Measurements from ENCODE around the gene BICRA.
A peak's percentile ranks its signal among the peaks of the same experiment; 100 is the strongest.
"Not testable (repeated sequence)": the region's sequence is repeated elsewhere in the genome, so short reads cannot be mapped to it uniquely, and the experiment has no call there.

The BICRA gene

GRCh38 chr19:47714855-47715254, 105.9 kb downstream of the BICRA start:
- H3K27me3 ChIP-seq (ENCODE audit: control insufficient read depth, insufficient read depth, low read length); H3K4me3 ChIP-seq (ENCODE audit: low read depth, low read length); H3K9me3 ChIP-seq (ENCODE audit: control insufficient read depth, insufficient read depth, low read length); H3K36me3 ChIP-seq (ENCODE audit: control insufficient read depth, insufficient read depth, low read length); H3K4me1 ChIP-seq (ENCODE audit: control insufficient read depth, insufficient read depth, low read length); H3K9ac ChIP-seq (ENCODE audit: low read depth, low read length): not testable (repeated sequence)

- Histone ChIP-seq H3K9ac (ENCODE audit: low read depth, low read length) (no peak overlapping the region), H3K36me3 (ENCODE audit: control insufficient read depth, insufficient read depth, low read length) (no peaks in the 10 kb centered on the region), H3K27me3 (ENCODE audit: control insufficient read depth, insufficient read depth, low read length) (no peaks in the 10 kb centered on the region), H3K9me3 (ENCODE audit: control insufficient read depth, insufficient read depth, low read length) (no peaks in the 10 kb centered on the region), H3K4me3 (ENCODE audit: low read depth, low read length) (no peak overlapping the region), H3K4me1 (ENCODE audit: control insufficient read depth, insufficient read depth, low read length) (no peaks in the 10 kb centered on the region)
These were observed 107.5 kb downstream of the BICRA start for GRCh38 chr19:47716270-47716937.

GRCh38 chr19:47718415-47719046, 109.6 kb downstream of the BICRA start:
- H3K36me3 ChIP-seq (ENCODE audit: control insufficient read depth, insufficient read depth, low read length); H3K4me3 ChIP-seq (ENCODE audit: low read depth, low read length); H3K9me3 ChIP-seq (ENCODE audit: control insufficient read depth, insufficient read depth, low read length); H3K4me1 ChIP-seq (ENCODE audit: control insufficient read depth, insufficient read depth, low read length); H3K27me3 ChIP-seq (ENCODE audit: control insufficient read depth, insufficient read depth, low read length): not testable (repeated sequence)
- peak overlapping the region; percentile 37 for H3K9ac ChIP-seq (ENCODE audit: low read depth, low read length)

GRCh38 chr19:47719047-47719859, 110.3 kb downstream of the BICRA start:
- no peaks in the 10 kb centered on the region for H3K4me1 ChIP-seq (ENCODE audit: control insufficient read depth, insufficient read depth, low read length)
- H3K9me3 ChIP-seq (ENCODE audit: control insufficient read depth, insufficient read depth, low read length): no peaks in the 10 kb centered on the region
- H3K36me3 ChIP-seq (ENCODE audit: control insufficient read depth, insufficient read depth, low read length): no peaks in the 10 kb centered on the region
- no peaks in the 10 kb centered on the region for H3K27me3 ChIP-seq (ENCODE audit: control insufficient read depth, insufficient read depth, low read length)
- peak overlapping the region; percentile 37 for H3K9ac ChIP-seq (ENCODE audit: low read depth, low read length)
- no peak overlapping the region for H3K4me3 ChIP-seq (ENCODE audit: low read depth, low read length)

- Histone ChIP-seq H3K4me1 (ENCODE audit: control insufficient read depth, insufficient read depth, low read length) (no peaks in the 10 kb centered on the region), H3K9ac (ENCODE audit: low read depth, low read length) (no peak overlapping the region), H3K9me3 (ENCODE audit: control insufficient read depth, insufficient read depth, low read length) (no peaks in the 10 kb centered on the region), H3K27me3 (ENCODE audit: control insufficient read depth, insufficient read depth, low read length) (no peaks in the 10 kb centered on the region), H3K4me3 (ENCODE audit: low read depth, low read length) (no peak overlapping the region), H3K36me3 (ENCODE audit: control insufficient read depth, insufficient read depth, low read length) (peaks cover 1% of the 10 kb centered on the region)
These were observed 111.9 kb downstream of the BICRA start for GRCh38 chr19:47720669-47721422.

DNA sequence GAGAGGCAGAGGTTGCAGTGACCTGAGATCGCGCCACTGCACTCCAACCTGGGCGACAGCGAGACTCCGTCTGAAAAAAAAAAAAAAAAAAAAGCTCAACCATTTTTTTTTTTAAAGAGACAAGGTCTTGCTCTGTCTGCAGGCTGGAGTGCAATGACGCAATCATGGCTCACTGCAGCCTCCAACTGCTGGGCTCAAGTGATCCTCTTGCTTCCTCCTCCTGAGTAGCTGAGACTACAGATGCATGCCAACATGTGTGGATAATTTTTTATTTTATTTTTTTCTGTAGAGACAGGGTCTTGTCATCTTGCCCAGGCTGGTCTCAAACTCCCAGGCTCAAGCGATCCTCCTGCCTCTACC, 114.6 kb downstream of the BICRA start:
- H3K27me3 ChIP-seq (ENCODE audit: control insufficient read depth, insufficient read depth, low read length): no peaks in the 10 kb centered on the region
- H3K9me3 ChIP-seq (ENCODE audit: control insufficient read depth, insufficient read depth, low read length): no peaks in the 10 kb centered on the region
- no peaks in the 10 kb centered on the region for H3K4me1 ChIP-seq (ENCODE audit: control insufficient read depth, insufficient read depth, low read length)
- H3K9ac ChIP-seq (ENCODE audit: low read depth, low read length): no peak overlapping the region
- H3K4me3 ChIP-seq (ENCODE audit: low read depth, low read length): no peak overlapping the region
- H3K36me3 ChIP-seq (ENCODE audit: control insufficient read depth, insufficient read depth, low read length): peaks cover 3% of the 10 kb centered on the region

DNA sequence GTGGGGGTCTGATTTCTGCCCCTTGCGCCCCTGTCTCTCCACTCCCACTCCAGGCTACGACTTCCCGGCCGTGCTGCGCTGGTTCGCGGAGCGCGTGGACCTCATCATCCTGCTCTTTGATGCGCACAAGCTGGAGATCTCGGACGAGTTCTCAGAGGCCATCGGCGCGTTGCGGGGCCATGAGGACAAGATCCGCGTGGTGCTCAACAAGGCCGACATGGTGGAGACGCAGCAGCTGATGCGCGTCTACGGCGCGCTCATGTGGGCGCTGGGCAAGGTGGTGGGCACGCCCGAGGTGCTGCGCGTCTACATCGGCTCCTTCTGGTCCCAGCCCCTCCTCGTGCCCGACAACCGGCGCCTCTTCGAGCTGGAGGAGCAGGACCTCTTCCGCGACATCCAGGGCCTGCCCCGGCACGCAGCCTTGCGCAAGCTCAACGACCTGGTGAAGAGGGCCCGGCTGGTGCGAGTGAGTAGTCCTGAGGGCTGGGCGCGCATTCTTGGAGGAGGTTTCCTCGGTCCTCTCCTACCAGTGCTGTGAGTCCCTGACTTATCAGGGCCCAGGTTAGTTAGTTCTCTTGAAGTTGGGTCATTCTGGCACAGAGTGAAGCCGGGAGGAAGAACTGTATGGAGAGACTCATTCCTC, 116.9 kb downstream of the BICRA start:
- H3K4me3 ChIP-seq (ENCODE audit: low read depth, low read length): no peak overlapping the region
- H3K9ac ChIP-seq (ENCODE audit: low read depth, low read length): no peak overlapping the region
- no peaks in the 10 kb centered on the region for H3K27me3 ChIP-seq (ENCODE audit: control insufficient read depth, insufficient read depth, low read length)
- peaks cover 5% of the 10 kb centered on the region for H3K4me1 ChIP-seq (ENCODE audit: control insufficient read depth, insufficient read depth, low read length)
- no peaks in the 10 kb centered on the region for H3K9me3 ChIP-seq (ENCODE audit: control insufficient read depth, insufficient read depth, low read length)
- H3K36me3 ChIP-seq (ENCODE audit: control insufficient read depth, insufficient read depth, low read length): peaks cover 3% of the 10 kb centered on the region

GRCh38 chr19:47726467-47726866, 117.5 kb downstream of the BICRA start:
- peaks cover 5% of the 10 kb centered on the region for H3K4me1 ChIP-seq (ENCODE audit: control insufficient read depth, insufficient read depth, low read length)
- no peaks in the 10 kb centered on the region for H3K9me3 ChIP-seq (ENCODE audit: control insufficient read depth, insufficient read depth, low read length)
- H3K27me3 ChIP-seq (ENCODE audit: control insufficient read depth, insufficient read depth, low read length): no peaks in the 10 kb centered on the region
- H3K9ac ChIP-seq (ENCODE audit: low read depth, low read length): no peak overlapping the region
- H3K4me3 ChIP-seq (ENCODE audit: low read depth, low read length): no peak overlapping the region
- H3K36me3 ChIP-seq (ENCODE audit: control insufficient read depth, insufficient read depth, low read length): peaks cover 3% of the 10 kb centered on the region

GRCh38 chr19:47728295-47728694, 119.4 kb downstream of the BICRA start:
- H3K36me3 ChIP-seq (ENCODE audit: control insufficient read depth, insufficient read depth, low read length); H3K9me3 ChIP-seq (ENCODE audit: control insufficient read depth, insufficient read depth, low read length); H3K27me3 ChIP-seq (ENCODE audit: control insufficient read depth, insufficient read depth, low read length); H3K4me1 ChIP-seq (ENCODE audit: control insufficient read depth, insufficient read depth, low read length); H3K4me3 ChIP-seq (ENCODE audit: low read depth, low read length); H3K9ac ChIP-seq (ENCODE audit: low read depth, low read length): not testable (repeated sequence)

- H3K9ac ChIP-seq (ENCODE audit: low read depth, low read length): peak overlapping the region; percentile 24
- H3K27me3 ChIP-seq (ENCODE audit: control insufficient read depth, insufficient read depth, low read length): no peaks in the 10 kb centered on the region
- H3K9me3 ChIP-seq (ENCODE audit: control insufficient read depth, insufficient read depth, low read length): no peaks in the 10 kb centered on the region
- peak overlapping the region; percentile 56 for H3K4me3 ChIP-seq (ENCODE audit: low read depth, low read length)
- H3K36me3 ChIP-seq (ENCODE audit: control insufficient read depth, insufficient read depth, low read length): peaks cover 3% of the 10 kb centered on the region
- H3K4me1 ChIP-seq (ENCODE audit: control insufficient read depth, insufficient read depth, low read length): peaks cover 5% of the 10 kb centered on the region
These were observed 120.5 kb downstream of the BICRA start for GRCh38 chr19:47729468-47729798.

DNA sequence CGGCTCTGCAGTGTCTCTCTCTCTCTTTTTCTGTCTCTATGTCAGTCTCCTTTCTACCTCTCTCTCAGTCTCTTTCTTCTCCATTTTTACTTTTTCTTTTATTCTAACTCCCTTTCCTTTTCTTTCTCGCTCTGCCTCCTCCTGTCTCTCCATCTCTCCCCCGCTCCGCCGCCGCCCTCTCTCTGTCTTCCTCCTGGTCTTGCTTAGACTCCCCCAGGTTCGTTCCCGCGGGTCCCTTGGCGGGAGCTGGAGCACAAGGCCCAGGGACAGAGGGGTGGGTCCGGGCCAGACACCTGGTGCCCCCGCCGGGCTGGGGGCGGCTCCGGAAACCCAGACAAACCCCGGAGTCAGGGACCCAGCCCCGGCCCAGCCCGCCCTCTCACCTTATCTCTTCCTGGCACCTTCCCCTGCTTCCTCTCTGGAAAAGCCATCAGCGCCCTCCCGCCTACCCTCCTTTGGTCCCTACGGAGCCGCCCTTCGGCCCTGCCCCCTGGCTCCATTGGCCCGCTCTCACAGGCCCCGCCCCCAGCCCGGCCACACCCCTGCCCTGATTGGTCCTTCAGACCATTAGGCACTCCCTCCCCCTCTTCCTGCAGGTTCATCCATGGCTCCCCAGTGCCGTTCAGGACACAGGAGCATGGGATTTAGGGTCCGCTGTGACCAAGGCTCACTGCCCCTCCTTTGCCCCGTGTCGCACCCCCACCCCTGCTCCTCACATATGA, 121.0 kb downstream of the BICRA start:
- Histone ChIP-seq H3K9me3 (ENCODE audit: control insufficient read depth, insufficient read depth, low read length) (no peaks in the 10 kb centered on the region), H3K4me3 (ENCODE audit: low read depth, low read length) (peak overlapping the region; percentile 56), H3K4me1 (ENCODE audit: control insufficient read depth, insufficient read depth, low read length) (peaks cover 5% of the 10 kb centered on the region), H3K9ac (ENCODE audit: low read depth, low read length) (peak overlapping the region; percentile 24), H3K36me3 (ENCODE audit: control insufficient read depth, insufficient read depth, low read length) (peaks cover 3% of the 10 kb centered on the region), H3K27me3 (ENCODE audit: control insufficient read depth, insufficient read depth, low read length) (no peaks in the 10 kb centered on the region)

All from iPS-15b (cell line).